Measurements from ENCODE around the gene CABYR.

The CABYR gene

GRCh38 chr18:24189664-24190346 lies 50.9 kb downstream of the CABYR start:
- DNase-seq (ENCODE audit: low read depth, low spot score) = no peak

- DNase-seq (ENCODE audit: low read depth, low spot score) = no peak
These were observed 51.7 kb downstream of the CABYR start for GRCh38 chr18:24190590-24190989.

GRCh38 chr18:24195296-24196053 lies 56.6 kb downstream of the CABYR start:
- DNase-seq (ENCODE audit: low read depth, low spot score) = no peak

- no peak for DNase-seq (ENCODE audit: low read depth, low spot score)
These were observed 57.9 kb downstream of the CABYR start for GRCh38 chr18:24196764-24197163.

GRCh38 chr18:24197412-24197811 lies 58.5 kb downstream of the CABYR start:
- no peak for DNase-seq (ENCODE audit: low read depth, low spot score)

- DNase-seq (ENCODE audit: low read depth, low spot score) = no peak
These were observed 59.6 kb downstream of the CABYR start for GRCh38 chr18:24198461-24198860.

GRCh38 chr18:24199372-24199962 lies 60.6 kb downstream of the CABYR start:
- no peak for DNase-seq (ENCODE audit: low read depth, low spot score)

- no peak for DNase-seq (ENCODE audit: low read depth, low spot score)
These were observed 61.8 kb downstream of the CABYR start for GRCh38 chr18:24200494-24201290.

GRCh38 chr18:24201699-24202687 lies 63.1 kb downstream of the CABYR start:
- no peak for DNase-seq (ENCODE audit: low read depth, low spot score)

GRCh38 chr18:24204904-24205303 lies 66.0 kb downstream of the CABYR start:
- no peak for DNase-seq (ENCODE audit: low read depth, low spot score)

- DNase-seq (ENCODE audit: low read depth, low spot score) = no peak
These were observed 69.6 kb downstream of the CABYR start for GRCh38 chr18:24208270-24209035.

- no peak for DNase-seq (ENCODE audit: low read depth, low spot score)
These were observed 70.7 kb downstream of the CABYR start for GRCh38 chr18:24209558-24209957.
